K562 (cell line): ENCODE results near the gene ZMYM1. TPM values are rescaled to one million over a fixed set of nuclear protein-coding genes. Genes with fewer than 3 reads are reported as not detected.
A peak's percentile ranks its signal among the peaks of the same experiment; 100 is the strongest.

Experiments
- BRF1 ChIP-seq: IDR thresholded peaks from 3 replicates; pipeline ENCODE4 v1.6.1; 2011; ENCODE audit warnings: borderline replicate concordance, mild to moderate bottlenecking; ENCODE audit not compliant: insufficient read length; ENCODE audit errors: extremely low read depth
- CHAMP1 ChIP-seq: fragments of 450-650 bp; IDR thresholded peaks from 2 replicates; pipeline ENCODE4 v1.6.1; 2016; ENCODE audit warnings: mild to moderate bottlenecking
- IRF1 ChIP-seq: sonication (generic); formaldehyde crosslinking; IDR thresholded peaks from 2 replicates; pipeline ENCODE4 v1.8.0; 2022; ENCODE audit warnings: missing genetic modification reagents, mild to moderate bottlenecking, borderline replicate concordance
- MED1 ChIP-seq: sonication (generic); formaldehyde crosslinking; IDR thresholded peaks from 2 replicates; pipeline ENCODE4 v1.8.1; 2023; ENCODE audit warnings: missing genetic modification reagents, borderline replicate concordance
- RFX1 ChIP-seq: fragments of 450-650 bp; IDR thresholded peaks from 2 replicates; pipeline ENCODE4 v1.6.1; 2016; ENCODE audit warnings: mild to moderate bottlenecking, moderate library complexity
- TARDBP ChIP-seq: fragments of 450-650 bp; IDR thresholded peaks from 2 replicates; pipeline ENCODE4 v1.6.1; 2016
- ZFP30 ChIP-seq: fragments of 250-450 bp; sonication (Bioruptor Pico); IDR thresholded peaks from 2 replicates; pipeline ENCODE4 v1.8.0; 2022; ENCODE audit warnings: moderate library complexity, mild to moderate bottlenecking, inconsistent platforms, borderline replicate concordance
- polyA plus RNA-seq, 8 experiments: library from polyadenylated mRNA; depleted of rRNA in 4 of 8; stranded (reverse) in 5 of 8; unstranded in 3 of 8; fragments of >200 nt; fragmentation: Nextera tagmentation in 2 of 8; fragmentation: Illumina TruSeq in 1 of 8; extraction: Ambion mirVana in 2 of 8; extraction: Trizol in 1 of 8; gene quantifications; 2 replicates each; pipeline versions ENCODE4 v1.2.1 to v1.2.3, GENCODE V29; 2011 to 2014; ENCODE audit warnings: inconsistent platforms in 1 of 8, missing spikeins in 1 of 8
- total RNA-seq, 7 experiments: library from RNA; depleted of rRNA in 6 of 7; stranded (reverse); fragments of >200 nt in 6 of 7; fragmentation: Illumina TruSeq in 2 of 7; extraction: Trizol in 2 of 7; gene quantifications; 2 replicates each; pipeline versions ENCODE4 v1.2.1 to v1.2.3, GENCODE V29; 2011 to 2021; ENCODE audit warnings: low replicate concordance in 1 of 7
- TF ChIP-seq, protein P1 (sequence below): IDR thresholded peaks from 2 replicates; pipeline ENCODE4 v1.6.1; 2011; ENCODE audit not compliant: insufficient read length; ENCODE audit errors: extremely low read depth
- TF ChIP-seq, protein P2 (sequence below), 2 experiments: fragments of 450-650 bp; formaldehyde crosslinking in 1 of 2; IDR thresholded peaks; 2 replicates each; pipeline versions ENCODE4 v1.4.0 to v1.6.1; 2014 to 2020; ENCODE audit warnings: mild to moderate bottlenecking in 2 of 2, borderline replicate concordance in 1 of 2, low read depth in 1 of 2

ZMYM1 gene
- total and polyA plus RNA-seq, 9 of the 15 experiments (the other 6 are each of a cell fraction or from before 2014, with no cell fraction given): 7.5 to 25.4 (median 15.8) TPM

DNA sequence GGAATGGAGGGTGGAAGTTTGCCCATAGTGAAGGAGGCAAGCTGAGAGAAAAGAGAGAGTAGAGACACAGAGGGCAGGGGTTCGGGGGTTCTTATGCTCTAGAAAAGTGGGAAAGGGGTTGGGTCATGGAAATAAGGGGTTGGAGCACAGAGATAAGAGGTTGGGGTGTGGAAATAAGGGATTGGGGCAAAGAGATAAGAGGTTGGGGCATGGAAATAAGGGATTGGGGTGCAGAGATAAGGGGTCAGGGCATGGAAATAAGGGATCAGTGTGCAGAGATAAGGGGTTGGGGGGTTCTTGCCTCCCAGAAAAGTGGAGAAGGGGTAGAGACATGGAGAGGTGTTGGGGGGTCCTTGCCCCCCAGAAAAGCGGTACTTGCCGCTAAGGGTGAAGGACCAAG is 57.6 kb downstream of the ZMYM1 start (continued):
- TF ChIP-seq RFX1: no peak
- TF ChIP-seq MED1 (CRISPR knock-in tag): no peak
- TF ChIP-seq ZFP30 (CRISPR knock-in tag): no peak
- peak; percentile 86; the same call in 1 of the 2 replicates for TF ChIP-seq CHAMP1
- TF ChIP-seq IRF1 (CRISPR knock-in tag): no peak
- TF ChIP-seq, protein P1, sequence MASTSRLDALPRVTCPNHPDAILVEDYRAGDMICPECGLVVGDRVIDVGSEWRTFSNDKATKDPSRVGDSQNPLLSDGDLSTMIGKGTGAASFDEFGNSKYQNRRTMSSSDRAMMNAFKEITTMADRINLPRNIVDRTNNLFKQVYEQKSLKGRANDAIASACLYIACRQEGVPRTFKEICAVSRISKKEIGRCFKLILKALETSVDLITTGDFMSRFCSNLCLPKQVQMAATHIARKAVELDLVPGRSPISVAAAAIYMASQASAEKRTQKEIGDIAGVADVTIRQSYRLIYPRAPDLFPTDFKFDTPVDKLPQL: no peak
- TF ChIP-seq BRF1: no peak
- TF ChIP-seq TARDBP: peak; percentile 69; the same call in 1 of the 2 replicates
- TF ChIP-seq, protein P2, sequence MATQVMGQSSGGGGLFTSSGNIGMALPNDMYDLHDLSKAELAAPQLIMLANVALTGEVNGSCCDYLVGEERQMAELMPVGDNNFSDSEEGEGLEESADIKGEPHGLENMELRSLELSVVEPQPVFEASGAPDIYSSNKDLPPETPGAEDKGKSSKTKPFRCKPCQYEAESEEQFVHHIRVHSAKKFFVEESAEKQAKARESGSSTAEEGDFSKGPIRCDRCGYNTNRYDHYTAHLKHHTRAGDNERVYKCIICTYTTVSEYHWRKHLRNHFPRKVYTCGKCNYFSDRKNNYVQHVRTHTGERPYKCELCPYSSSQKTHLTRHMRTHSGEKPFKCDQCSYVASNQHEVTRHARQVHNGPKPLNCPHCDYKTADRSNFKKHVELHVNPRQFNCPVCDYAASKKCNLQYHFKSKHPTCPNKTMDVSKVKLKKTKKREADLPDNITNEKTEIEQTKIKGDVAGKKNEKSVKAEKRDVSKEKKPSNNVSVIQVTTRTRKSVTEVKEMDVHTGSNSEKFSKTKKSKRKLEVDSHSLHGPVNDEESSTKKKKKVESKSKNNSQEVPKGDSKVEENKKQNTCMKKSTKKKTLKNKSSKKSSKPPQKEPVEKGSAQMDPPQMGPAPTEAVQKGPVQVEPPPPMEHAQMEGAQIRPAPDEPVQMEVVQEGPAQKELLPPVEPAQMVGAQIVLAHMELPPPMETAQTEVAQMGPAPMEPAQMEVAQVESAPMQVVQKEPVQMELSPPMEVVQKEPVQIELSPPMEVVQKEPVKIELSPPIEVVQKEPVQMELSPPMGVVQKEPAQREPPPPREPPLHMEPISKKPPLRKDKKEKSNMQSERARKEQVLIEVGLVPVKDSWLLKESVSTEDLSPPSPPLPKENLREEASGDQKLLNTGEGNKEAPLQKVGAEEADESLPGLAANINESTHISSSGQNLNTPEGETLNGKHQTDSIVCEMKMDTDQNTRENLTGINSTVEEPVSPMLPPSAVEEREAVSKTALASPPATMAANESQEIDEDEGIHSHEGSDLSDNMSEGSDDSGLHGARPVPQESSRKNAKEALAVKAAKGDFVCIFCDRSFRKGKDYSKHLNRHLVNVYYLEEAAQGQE (IDR thresholded peaks at IDR 0.05; ENCODE audit: borderline replicate concordance): no peak
- TF ChIP-seq, protein P2 (CRISPR knock-in tag; IDR thresholded peaks at IDR 0.05; ENCODE audit: low read depth): no peak
